Epidermal melanocyte (primary cell): Measurements from ENCODE around the gene HDAC9.

Source experiments
- DNase-seq: peaks from one replicate; pipeline ENCODE4 v3.0.0; 2011; ENCODE audit warnings: low spot score; ENCODE audit not compliant: insufficient read length

HDAC9 gene

DNA sequence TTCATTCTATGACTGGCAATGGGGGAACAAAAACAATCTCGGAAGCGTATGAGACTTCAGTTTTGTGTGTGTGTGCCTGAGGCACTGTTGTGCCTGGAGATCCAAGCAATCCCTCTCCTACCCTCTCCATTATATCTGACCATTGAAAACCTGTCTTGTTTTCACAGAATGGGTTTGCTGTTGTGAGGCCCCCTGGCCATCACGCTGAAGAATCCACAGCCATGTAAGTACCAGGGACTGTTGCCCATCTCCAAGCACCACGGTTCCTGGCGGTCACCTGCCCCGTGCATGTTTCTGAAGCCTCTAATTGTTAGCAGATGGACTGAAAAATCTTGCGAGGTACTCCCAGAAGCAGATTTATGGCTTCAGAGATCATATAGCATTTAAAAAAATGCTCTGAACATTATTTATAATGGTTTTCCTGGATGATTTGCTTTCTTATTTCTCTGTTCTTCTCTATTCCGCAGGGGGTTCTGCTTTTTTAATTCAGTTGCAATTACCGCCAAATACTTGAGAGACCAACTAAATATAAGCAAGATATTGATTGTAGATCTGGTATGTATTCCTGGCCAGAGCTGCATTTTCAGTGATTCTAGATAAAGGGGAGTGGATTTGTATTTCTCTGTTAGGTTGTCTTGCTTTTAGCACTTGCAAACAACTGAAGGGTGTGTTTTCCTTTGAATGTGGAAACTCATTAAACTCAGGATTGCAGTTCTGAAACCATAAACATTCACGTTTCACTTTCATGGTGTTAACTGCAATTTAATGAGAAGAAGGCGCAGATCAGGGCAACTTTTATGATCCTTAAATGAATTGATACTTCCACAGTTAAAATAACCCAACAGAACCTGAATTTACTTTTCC lies 333.7 kb downstream of the HDAC9 start:
- no peak for DNase-seq

- DNase-seq: no peak
These were observed 334.3 kb downstream of the HDAC9 start for GRCh38 chr7:18829858-18830285.

DNA sequence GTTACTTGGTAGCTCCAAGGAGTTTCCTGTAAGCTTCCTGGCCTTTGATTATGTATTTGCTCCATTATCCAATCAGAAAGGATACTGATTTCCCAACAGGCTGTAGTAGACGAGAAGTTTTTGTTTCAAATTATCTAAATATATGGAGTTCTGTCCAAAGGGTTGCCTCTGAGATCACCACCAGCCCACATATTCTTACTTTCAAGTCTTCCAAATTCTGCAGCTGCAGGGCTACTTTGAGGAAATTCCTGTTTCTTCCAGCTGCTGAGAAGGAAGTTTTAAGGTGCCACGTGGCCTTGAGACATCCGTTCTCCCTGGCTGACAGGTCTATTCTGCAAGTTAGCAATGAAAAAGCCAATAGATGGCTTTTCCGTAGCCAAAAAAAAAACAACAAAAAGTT lies 335.9 kb downstream of the HDAC9 start:
- DNase-seq: no peak

DNA sequence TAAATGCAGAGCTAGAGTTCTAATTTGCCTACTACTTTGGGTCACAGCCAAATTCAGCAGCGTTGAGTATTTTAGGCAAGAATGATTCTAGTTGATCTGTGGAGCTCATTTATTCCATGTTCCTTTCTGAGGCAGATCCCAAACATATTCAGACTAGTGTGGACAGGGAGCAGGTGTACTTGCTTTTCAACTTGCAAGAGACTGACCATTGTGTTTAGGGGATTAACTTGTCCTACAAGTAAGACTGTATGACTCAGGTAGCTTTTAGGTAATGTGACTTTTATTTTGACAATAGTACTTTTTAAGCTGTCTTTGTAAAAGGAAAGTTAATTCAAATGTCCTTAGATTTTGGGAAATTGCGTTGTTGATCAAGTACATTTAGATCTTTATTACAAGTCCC lies 336.4 kb downstream of the HDAC9 start:
- DNase-seq: no peak

- DNase-seq: no peak
These were observed 339.0 kb downstream of the HDAC9 start for GRCh38 chr7:18834577-18834976.

DNA sequence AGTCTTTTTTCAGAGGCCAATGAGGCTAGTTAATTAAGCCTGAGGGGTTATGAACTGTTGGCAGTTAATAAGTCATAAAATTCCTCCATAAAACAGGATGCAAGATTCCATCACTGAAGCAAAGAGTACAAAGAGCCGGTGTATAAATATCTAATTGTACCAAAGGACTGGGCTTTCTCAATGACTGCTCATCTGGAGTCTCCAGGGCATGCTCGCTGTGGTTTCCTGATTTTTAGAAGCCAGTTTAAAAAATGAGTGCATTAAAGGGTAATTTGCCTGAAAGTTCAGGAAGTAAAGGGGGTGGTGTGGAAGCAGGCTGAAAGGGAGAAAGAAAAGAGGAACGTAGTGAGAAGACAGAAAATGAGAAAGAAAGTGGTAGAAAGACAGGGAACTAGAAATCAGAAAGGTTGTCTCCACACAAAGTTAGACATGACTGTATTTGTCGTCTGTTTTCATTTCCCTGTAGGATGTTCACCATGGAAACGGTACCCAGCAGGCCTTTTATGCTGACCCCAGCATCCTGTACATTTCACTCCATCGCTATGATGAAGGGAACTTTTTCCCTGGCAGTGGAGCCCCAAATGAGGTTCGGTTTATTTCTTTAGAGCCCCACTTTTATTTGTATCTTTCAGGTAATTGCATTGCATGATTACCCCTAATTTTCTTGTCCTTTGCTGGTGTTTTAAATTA lies 339.6 kb downstream of the HDAC9 start:
- no peak for DNase-seq

GRCh38 chr7:18843979-18844378 lies 348.4 kb downstream of the HDAC9 start:
- DNase-seq: no peak

DNA sequence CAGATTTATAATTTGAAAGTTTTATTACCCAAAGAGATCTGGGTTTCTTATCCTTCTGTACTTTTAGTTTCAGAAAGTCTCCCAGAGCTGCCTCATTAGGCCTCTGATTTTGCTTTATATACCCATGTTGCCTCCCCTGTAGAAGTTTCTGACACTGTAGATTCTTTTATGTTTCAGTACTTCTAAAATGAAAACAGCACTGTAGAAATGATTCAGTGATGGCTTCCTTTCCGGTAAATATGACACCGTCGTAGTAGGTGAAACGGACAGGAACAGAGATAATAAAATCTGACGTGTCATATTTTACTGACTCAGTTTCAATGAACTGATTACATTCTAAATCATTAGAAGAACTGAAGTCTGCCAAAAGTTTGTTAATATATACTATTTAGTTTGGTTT lies 349.2 kb downstream of the HDAC9 start:
- DNase-seq: no peak

- DNase-seq: no peak
These were observed 350.2 kb downstream of the HDAC9 start for GRCh38 chr7:18845700-18846099.

- no peak for DNase-seq
These were observed 351.2 kb downstream of the HDAC9 start for GRCh38 chr7:18846765-18847215.

DNA sequence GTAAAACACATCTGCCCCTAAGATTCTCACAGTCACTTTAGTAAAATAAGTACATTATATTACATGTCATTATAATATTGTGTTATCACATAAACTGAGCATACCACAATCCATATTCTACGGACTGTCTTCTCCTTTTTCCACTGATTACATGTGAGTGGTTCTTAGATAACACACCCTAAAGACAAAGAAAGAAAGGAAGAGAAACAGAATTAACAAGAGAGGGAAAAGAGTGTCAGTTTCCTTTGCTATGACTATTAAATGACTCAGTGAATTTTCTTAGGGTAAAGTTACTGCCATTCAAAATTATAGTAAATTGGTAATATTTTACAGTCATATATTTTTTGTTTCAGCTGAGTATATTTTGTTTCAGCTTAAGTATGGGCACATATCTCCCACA lies 353.6 kb downstream of the HDAC9 start:
- DNase-seq: no peak

DNA sequence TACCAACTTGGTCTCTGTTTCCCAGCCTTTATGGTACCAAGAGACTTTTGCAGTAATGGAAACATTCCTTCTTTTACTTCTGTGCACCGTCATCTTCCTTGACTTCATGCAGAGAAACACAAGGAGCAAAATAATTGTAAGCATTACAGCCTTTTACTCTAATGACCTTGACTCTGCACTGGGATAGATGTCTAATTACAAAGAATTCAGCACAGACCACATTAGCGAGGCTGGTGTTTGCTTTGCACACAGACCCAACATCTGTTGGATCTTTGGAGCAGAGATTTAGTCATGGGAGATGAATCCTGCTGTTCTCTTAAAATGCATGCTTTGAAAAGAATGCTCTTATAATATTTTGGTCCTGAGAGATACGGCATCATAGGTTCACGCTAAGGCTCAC lies 360.2 kb downstream of the HDAC9 start:
- no peak for DNase-seq

DNA sequence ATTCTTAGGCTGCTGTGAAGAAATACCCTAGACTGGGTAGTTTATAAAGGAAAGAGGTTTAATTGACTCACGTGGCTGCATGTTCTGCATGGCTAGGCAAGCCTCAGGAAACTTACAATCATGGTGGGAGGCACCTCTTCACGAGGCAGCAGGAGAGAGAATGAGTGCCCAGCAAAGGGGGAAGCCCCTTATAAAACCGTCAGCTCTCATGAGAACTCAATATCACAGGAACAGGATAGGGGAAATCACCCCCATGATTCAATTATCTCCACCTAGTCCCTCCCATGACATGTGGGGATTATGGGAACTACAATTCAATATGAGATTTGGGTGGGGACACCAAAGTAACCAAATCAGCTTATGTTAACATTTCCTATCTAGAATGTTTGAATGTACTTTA lies 362.7 kb downstream of the HDAC9 start:
- no peak for DNase-seq

- no peak for DNase-seq
These were observed 363.8 kb downstream of the HDAC9 start for GRCh38 chr7:18859318-18859717.

DNA sequence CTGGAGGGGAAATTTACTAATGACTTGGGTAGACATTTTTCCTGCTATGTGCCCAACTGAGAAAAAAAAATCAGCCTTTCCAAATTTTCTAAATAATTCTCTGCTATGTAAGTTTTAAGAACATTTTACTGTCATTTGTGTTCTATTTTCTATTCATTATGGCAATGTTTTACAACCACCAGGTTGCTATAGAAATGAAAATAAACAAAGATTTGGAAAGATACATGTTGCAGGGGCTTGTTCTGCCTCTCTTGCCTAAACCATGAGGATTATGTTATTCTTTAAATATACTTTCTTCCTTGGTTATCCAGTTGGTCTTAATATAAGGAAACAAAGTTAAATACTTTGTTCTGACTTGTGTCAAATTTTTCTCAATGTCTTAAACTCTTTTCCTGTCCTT lies 364.7 kb downstream of the HDAC9 start:
- DNase-seq: no peak

DNA sequence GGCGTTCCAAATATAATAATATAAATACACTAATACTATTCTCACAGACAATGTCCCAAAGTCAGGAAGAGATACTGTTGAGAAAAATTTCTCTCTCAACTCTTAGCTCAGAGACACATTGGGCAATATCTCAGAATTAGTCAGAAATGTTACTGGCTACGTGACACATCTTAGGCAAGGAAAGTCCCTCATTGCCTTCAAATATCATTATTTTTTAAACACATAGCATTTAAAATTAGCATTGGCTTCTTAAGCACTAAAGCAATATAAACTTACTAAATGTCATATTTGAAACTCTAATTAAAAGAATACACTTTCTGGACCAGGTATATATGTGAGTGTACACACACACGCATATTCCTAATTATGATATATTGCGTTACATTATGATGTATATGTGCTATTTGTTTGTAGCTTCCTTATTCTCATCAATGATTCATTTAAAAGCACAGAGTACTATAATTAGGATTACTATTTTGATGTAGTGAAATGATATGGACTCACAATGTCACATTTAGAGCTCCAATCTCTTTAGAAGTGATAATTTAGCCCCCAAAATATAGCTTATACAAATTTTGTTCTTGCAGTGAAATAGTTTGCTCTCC lies 366.1 kb downstream of the HDAC9 start:
- DNase-seq: no peak

- DNase-seq: no peak
These were observed 369.4 kb downstream of the HDAC9 start for GRCh38 chr7:18864967-18865366.

GRCh38 chr7:18866359-18867036 lies 370.9 kb downstream of the HDAC9 start:
- DNase-seq: peak; percentile 66

- DNase-seq: no peak
These were observed 376.8 kb downstream of the HDAC9 start for GRCh38 chr7:18872344-18872743.

DNA sequence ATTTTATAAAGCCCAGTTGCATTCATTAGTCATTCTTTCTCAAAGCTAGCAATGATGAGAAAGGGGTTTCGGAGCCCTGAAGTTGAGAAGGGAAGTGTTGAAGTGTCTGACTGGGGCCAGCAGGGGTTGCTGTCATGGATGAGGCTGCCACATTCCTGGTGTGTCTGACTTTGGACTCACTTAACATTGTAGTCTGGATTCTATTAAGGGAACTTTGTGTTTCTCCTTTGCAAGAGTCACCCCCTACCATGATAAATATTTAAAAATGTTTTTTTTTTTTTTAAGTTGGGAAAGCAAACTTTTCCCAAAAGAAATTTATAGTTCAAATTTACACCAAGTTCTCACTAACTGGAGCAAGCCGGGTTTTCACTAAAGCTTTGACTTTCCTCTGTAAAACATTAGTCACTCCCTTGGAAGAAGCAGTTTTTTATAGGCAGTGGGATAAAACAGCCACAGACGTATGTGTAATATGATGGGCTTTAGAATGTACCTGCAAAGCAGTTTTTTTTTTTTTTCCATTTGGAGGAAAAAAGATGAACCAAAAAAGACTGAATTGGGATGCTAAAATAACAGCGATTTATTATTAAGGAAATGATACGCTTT lies 378.3 kb downstream of the HDAC9 start:
- no peak for DNase-seq

DNA sequence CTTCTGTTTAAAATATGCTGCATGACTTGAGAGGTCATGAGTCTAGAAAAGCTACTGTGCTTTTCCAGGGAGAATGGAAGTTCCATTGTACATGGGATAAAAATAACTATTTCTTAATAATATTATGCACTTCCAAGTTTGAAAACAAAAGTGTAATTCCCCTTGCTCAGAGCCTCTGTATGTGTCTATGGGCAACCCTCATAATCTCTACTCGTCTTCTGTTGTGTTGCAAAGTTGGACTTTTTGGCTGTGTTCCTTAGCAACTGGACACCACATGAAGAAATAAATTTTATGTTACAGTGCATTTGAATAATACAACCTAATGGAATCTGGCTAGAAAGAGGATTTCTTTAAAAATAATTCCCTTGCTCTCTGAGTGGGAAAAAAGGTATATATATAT lies 379.3 kb downstream of the HDAC9 start:
- DNase-seq: peak; percentile 23
